ENCODE data around the gene SH2D1A.

Gene SH2D1A

DNA sequence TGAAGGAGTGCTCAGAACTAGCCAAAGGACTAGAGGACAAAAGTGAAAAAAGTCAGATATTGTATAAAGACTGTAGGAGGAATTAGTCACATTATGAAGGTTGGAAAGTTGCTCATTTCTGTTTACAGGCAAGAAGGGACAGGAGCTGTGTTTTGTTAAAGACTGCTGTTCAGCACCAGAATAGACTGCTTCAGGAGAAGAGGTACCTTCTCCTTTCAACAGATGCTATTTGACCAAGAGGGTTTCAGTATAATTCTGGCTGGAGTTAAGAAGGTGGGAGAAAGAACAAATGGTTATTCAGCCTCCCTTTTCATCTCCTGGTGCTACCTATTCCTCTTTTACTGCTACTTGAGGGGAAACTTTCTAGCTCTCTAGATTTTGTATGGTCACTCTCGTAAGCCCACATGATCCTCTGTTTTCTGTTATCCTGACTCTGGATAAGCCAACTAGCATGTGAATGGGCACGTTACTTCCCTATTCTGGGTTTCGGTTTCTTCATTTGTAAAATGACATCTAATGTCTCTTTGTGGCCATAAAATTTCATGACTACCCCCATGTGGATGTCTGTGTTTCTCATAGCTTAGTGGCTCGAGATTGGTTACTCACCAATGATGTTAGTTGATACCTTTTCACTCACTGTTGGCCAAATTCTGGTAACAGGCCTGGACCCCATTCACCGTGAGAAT lies 68.9 kb downstream of the SH2D1A start:
- DNase-seq (ENCODE audit: low spot score) (no peak), FAIRE-seq (no peak)

DNA sequence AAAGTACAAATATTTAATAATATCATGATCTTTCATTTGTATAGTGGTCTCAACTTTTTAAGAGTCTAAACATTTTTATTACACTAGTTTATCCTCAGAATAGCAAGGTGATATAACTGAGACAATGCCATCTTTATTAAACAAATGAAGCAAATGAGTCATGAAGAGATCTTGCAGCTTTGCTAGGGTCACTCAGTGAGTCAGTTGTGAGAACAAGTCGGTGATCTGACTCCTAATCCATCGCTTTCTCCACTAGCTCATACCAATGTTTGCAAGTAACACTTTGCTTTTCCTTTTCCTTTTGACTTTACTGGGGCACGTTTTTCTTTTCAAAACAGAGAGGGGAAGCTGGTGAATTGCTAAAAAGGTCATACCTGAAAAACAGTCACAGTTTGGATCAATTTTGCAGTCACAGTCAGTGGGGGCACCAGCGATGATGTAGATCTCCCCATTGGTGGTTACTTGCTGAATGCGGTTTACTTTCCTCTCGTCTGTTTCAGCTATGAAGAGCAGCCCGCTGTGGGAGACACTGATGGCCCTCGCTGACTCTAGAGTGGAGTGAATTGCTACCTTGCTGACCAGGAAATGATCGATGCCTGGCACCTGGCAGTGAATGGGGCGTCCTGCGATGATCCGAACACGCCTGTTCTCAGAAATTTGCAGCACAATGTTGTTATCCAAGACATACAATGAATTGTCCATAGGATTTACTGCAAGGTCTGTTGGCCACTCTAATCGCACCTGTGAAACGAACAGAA lies 75.7 kb downstream of the SH2D1A start:
- peak; percentile 2 for DNase-seq (ENCODE audit: low spot score)
- no peak for FAIRE-seq

All from urothelium cell line (cell line).